Stomach (tissue), 9 donors: ENCODE measurements around the gene EHHADH. TPM values are rescaled to one million over a fixed set of nuclear protein-coding genes. Genes with fewer than 3 reads are reported as not detected.

Experiments
- DNase-seq, 2 donors: peaks; one replicate each; pipeline versions ENCODE4 v3.0.0 to v3.0.0-alpha.2; 2013 to 2019
- H3K27ac ChIP-seq, 5 donors: fragments of 200-600 bp in 4 of 5; sonication (generic) in 4 of 5; one replicate each; pipeline ENCODE4 v1.5.1; 2013 to 2019; ENCODE audit warnings: mild to moderate bottlenecking in 1 of 5, moderate library complexity in 1 of 5
- H3K27me3 ChIP-seq, 3 donors: fragments of 200-600 bp; sonication (generic); one replicate each; pipeline ENCODE4 v1.5.1; 2017 to 2019; ENCODE audit warnings: mixed run types in 1 of 3
- H3K36me3 ChIP-seq, 4 donors: fragments of 200-600 bp; sonication (generic); 1 replicate in 3 of 4; 2 replicates in 1 of 4; pipeline ENCODE4 v1.5.1; 2016 to 2019
- H3K4me1 ChIP-seq, 4 donors: fragments of 200-600 bp; sonication (generic); one replicate each; pipeline ENCODE4 v1.5.1; 2016 to 2019
- H3K4me3 ChIP-seq, 4 donors: fragments of 200-600 bp; sonication (generic) in 3 of 4; one replicate each; pipeline ENCODE4 v1.5.1; 2016 to 2019; ENCODE audit warnings: mild to moderate bottlenecking in 1 of 4
- H3K9me3 ChIP-seq, 4 donors: fragments of 200-600 bp; sonication (generic); one replicate each; pipeline ENCODE4 v1.5.1; 2016 to 2019
- EP300 ChIP-seq: sonication (generic); formaldehyde crosslinking; IDR thresholded peaks from one replicate; pipeline ENCODE4 v1.6.1; 2017; ENCODE audit warnings: antibody characterized with exemption
- POLR2A ChIP-seq, 4 donors: fragments of 450-650 bp; IDR thresholded peaks; one replicate each; pipeline ENCODE4 v1.6.1; 2016; ENCODE audit warnings: antibody characterized with exemption in 4 of 4, control low read depth in 2 of 4, mild to moderate bottlenecking in 1 of 4, moderate library complexity in 1 of 4
- POLR2AphosphoS5 ChIP-seq, 3 donors: sonication (generic); formaldehyde crosslinking; IDR thresholded peaks; one replicate each; pipeline ENCODE4 v1.6.1; 2016; ENCODE audit warnings: antibody characterized with exemption in 3 of 3
- WGBS, 5 donors: extraction: QIAGEN DNeasy Blood & Tissue Kit in 3 of 5; methylation state at CpG; one replicate each; pipeline versions ENCODE4 v1.1.5 to v1.1.7; 2013 to 2018; 5-methylcytosine and 5-hydroxymethylcytosine counted together
- intact Hi-C: fragments of 100-400 bp; cut with DNase I; formaldehyde crosslinking; loops from one replicate; pipeline ENCODE4 v1.15.1; 2023; ENCODE audit warnings: low total_unique reads
- polyA plus RNA-seq, 3 donors: library from polyadenylated mRNA; stranded (reverse); fragments of 200-250 nt; gene quantifications; one replicate each; pipeline ENCODE4 v1.2.3, GENCODE V29; 2013
- total RNA-seq, 5 donors: library from RNA; depleted of rRNA; stranded (reverse); fragments of >200 nt; gene quantifications; one replicate each; pipeline versions ENCODE4 v1.1.0 to v1.2.3, GENCODE V29; 2014 to 2016
- TF ChIP-seq, protein P1 (sequence below), 7 experiments: fragments of 450-650 bp in 4 of 7; fragments of 200-600 bp in 3 of 7; sonication (generic) in 3 of 7; IDR thresholded peaks; one replicate each; pipeline ENCODE4 v1.5.1; 2016 to 2019; ENCODE audit warnings: antibody characterized with exemption in 7 of 7, control low read depth in 2 of 7, mild to moderate bottlenecking in 1 of 7
- donor health status: healthy with polysubstance abuse.
- donor health status: Bipolar disorder and iron deficiency.
- donor health status: healthy.

EHHADH gene
- total and polyA plus RNA-seq, 8 donors, result 0.58 to 18.3 (median 7.9) TPM

DNA sequence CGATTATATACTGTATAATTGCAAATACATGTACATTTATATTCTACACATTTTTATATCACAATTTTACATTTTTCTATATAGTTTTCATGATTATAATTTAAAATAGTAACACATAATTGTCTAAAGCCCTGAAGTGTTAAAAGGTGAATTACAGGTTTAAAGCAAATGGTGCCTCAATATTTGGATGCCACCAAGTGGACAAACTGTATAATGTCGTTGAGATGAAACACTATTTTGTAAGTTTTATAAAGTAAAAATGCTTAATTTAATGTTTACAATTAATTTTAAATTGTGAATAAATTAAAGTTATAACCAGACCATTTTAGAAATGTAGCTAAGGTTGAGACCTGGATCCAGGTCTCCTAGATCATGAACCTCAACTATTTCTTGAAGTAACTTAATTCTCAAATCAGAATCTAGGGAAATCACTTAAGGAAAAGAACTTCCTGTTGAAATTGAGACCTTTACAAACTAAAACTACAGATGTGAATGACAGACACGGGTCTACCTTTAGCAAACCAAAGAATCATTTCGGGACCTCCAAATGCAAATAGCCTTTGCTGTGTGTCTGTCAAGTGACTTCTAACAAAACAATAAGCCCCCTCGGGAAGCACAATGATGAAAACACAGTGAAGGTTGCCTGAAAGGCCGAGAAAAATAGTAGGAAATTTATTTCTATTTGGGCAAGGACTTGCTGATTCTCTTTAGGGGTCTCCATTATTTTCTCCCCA is 37.8 kb downstream of the EHHADH start:
- DNase-seq, result peak in 1 of 2 donors; percentile 44
- no peaks in the 10 kb centered on the region for H3K27me3 ChIP-seq
- WGBS, 5 donors, result 13 to 26% (median 19%) methylated on average over 6 of the region's 6 CpGs
- peak overlapping the region; percentile 11 to 42 (median 34) for H3K4me3 ChIP-seq
- peak overlapping the region in 4 of 5 donors; percentile 65 to 74 (median 69) for H3K27ac ChIP-seq
- intact Hi-C loops, result no loop called here
- H3K36me3 ChIP-seq, result peaks cover 0 to 6% (median 0%) of the 10 kb centered on the region in 4 donors
- H3K9me3 ChIP-seq, result no peaks in the 10 kb centered on the region
- peaks cover 0 to 4% (median 0%) of the 10 kb centered on the region in 4 donors for H3K4me1 ChIP-seq
- no peak for TF ChIP-seq EP300
- TF ChIP-seq, protein P1, sequence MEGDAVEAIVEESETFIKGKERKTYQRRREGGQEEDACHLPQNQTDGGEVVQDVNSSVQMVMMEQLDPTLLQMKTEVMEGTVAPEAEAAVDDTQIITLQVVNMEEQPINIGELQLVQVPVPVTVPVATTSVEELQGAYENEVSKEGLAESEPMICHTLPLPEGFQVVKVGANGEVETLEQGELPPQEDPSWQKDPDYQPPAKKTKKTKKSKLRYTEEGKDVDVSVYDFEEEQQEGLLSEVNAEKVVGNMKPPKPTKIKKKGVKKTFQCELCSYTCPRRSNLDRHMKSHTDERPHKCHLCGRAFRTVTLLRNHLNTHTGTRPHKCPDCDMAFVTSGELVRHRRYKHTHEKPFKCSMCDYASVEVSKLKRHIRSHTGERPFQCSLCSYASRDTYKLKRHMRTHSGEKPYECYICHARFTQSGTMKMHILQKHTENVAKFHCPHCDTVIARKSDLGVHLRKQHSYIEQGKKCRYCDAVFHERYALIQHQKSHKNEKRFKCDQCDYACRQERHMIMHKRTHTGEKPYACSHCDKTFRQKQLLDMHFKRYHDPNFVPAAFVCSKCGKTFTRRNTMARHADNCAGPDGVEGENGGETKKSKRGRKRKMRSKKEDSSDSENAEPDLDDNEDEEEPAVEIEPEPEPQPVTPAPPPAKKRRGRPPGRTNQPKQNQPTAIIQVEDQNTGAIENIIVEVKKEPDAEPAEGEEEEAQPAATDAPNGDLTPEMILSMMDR (IDR thresholded peaks at IDR 0.05), result peak in 3 of 7 experiments; percentile 17 to 41 (median 35)

DNA sequence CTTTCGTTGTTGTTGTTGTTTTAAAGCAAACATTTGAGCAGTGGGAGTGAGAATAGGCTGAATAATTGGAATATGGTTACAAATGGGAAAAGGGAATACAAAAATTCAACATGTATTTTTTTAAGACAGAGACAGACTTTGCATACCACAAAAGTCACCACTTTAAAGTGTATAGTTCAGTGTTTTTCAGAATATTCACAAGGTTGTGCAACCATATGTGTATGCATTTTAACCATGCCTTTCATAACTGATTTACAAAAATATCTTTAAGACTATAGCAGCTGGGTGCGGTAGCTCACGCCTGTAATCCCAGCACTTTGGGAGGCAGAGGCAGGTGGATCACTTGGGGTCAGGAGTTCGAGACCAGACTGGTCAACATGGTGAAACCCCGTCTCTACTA is 41.3 kb downstream of the EHHADH start:
- no peak overlapping the region for H3K4me3 ChIP-seq
- no peak for DNase-seq
- WGBS, 5 donors, result 93 to 95% (median 93%) methylated on average over 5 of the region's 5 CpGs
- intact Hi-C loops, result no loop called here
- no peak for TF ChIP-seq POLR2AphosphoS5 (IDR thresholded peaks at IDR 0.05)
- TF ChIP-seq, protein P1 (IDR thresholded peaks at IDR 0.05), result no peak
- H3K36me3 ChIP-seq, result no peaks in the 10 kb centered on the region
- no peak overlapping the region for H3K27ac ChIP-seq
- peaks cover 0 to 4% (median 0%) of the 10 kb centered on the region in 4 donors for H3K4me1 ChIP-seq
- H3K9me3 ChIP-seq, result no peaks in the 10 kb centered on the region
- no peaks in the 10 kb centered on the region for H3K27me3 ChIP-seq

DNA sequence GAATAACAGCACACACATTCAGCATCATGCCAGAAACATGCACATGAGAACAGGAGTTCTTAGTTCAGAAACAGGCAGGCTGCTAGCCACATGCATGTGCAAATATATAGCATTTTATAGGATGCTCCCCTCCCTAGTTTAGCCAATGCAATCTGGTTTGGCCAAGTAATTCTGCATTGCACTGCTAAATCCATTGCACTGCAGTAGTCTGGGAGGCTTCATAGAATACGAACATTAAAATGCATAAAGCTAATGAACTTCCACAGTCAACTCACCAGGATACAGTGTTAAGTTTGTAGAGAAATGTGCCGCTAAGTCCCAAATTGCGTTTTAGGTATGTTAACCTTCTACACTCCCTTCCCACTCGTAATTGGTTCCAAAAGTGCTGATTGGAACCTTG is 41.8 kb downstream of the EHHADH start:
- Histone ChIP-seq H3K4me3 (no peak overlapping the region), H3K36me3 (no peaks in the 10 kb centered on the region), H3K27me3 (no peaks in the 10 kb centered on the region), H3K4me1 (peaks cover 0 to 4% (median 0%) of the 10 kb centered on the region in 4 donors), H3K9me3 (no peaks in the 10 kb centered on the region), H3K27ac (no peak overlapping the region)
- intact Hi-C loops, result no loop called here
- TF ChIP-seq EP300 (no peak), POLR2AphosphoS5 (IDR thresholded peaks at IDR 0.05) (no peak), POLR2A (IDR thresholded peaks at IDR 0.05) (no peak)
- TF ChIP-seq, protein P1 (IDR thresholded peaks at IDR 0.05), result no peak
- 95 to 98% (median 96%) methylated on average over 4 of the region's 4 CpGs for WGBS, 5 donors
- no peak for DNase-seq

DNA sequence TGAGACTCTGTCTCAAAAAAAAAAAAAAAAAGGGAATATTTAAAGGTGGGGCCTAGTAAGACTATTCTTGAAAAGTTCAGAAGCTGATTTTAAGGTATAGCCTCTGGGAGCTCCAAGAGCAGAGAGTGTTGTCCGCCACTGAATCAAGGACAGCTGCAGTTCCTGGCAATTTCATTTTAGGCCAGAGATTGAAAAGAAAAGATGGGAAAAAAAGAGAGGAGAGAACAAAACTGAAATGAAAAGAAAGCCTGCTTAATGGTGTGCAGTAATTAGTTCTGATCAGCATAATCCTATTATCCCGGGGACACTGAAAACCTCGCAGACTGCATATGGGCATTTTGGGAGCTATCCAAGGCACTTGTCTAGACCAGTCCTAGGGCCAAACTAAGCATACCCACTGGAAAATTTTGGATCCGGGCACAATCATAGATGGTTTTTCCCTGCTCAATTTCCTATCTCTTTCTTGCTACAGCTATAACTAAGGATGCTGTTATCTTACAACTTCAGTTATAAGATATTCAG is 43.2 kb downstream of the EHHADH start:
- Histone ChIP-seq H3K27me3 (no peaks in the 10 kb centered on the region), H3K9me3 (no peaks in the 10 kb centered on the region), H3K4me1 (no peaks in the 10 kb centered on the region), H3K4me3 (no peak overlapping the region), H3K36me3 (no peaks in the 10 kb centered on the region), H3K27ac (no peak overlapping the region)
- TF ChIP-seq, protein P1 (IDR thresholded peaks at IDR 0.05), result no peak
- TF ChIP-seq POLR2A (IDR thresholded peaks at IDR 0.05) (no peak), POLR2AphosphoS5 (IDR thresholded peaks at IDR 0.05) (no peak), EP300 (no peak)
- intact Hi-C loops, result no loop called here
- 71 to 88% (median 84%) methylated on average over 4 of the region's 4 CpGs for WGBS, 5 donors
- no peak for DNase-seq
